ENCODE measurements around the gene SIGLEC8. TPM values are rescaled to one million over a fixed set of nuclear protein-coding genes. Genes with fewer than 3 reads are reported as not detected.
"Not testable (repeated sequence)": the region's sequence is repeated elsewhere in the genome, so short reads cannot be mapped to it uniquely, and the experiment has no call there.

The SIGLEC8 gene
- total RNA-seq, 1 donor = not detected

DNA sequence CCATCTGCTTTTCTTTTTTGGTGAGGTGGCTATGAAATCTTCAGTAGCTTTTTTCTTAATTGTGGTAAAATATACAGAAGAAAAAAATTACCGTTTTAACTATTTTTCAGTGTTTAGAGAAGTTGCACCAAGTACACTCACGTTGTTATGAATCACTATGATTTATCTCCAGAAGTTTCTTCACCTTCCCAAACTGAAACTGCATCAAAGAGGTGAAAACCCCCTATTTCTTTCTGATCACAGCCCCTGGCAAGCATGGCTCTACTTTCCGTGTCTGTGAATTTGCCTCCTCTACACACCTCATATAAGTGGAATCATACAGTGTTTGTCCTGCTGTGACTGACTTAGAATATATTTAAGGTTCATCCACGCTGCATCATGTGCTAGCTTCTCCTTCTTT, 25.2 kb downstream of the SIGLEC8 start:
- TF ChIP-seq, protein P1, sequence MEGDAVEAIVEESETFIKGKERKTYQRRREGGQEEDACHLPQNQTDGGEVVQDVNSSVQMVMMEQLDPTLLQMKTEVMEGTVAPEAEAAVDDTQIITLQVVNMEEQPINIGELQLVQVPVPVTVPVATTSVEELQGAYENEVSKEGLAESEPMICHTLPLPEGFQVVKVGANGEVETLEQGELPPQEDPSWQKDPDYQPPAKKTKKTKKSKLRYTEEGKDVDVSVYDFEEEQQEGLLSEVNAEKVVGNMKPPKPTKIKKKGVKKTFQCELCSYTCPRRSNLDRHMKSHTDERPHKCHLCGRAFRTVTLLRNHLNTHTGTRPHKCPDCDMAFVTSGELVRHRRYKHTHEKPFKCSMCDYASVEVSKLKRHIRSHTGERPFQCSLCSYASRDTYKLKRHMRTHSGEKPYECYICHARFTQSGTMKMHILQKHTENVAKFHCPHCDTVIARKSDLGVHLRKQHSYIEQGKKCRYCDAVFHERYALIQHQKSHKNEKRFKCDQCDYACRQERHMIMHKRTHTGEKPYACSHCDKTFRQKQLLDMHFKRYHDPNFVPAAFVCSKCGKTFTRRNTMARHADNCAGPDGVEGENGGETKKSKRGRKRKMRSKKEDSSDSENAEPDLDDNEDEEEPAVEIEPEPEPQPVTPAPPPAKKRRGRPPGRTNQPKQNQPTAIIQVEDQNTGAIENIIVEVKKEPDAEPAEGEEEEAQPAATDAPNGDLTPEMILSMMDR (IDR thresholded peaks at IDR 0.05; ENCODE audit: insufficient read depth, low read depth, low read length) = no peak
- no peak overlapping the region for H3K4me3 ChIP-seq (ENCODE audit: low read depth, low read length)
- DNase-seq (ENCODE audit: low read depth) = no peak

DNA sequence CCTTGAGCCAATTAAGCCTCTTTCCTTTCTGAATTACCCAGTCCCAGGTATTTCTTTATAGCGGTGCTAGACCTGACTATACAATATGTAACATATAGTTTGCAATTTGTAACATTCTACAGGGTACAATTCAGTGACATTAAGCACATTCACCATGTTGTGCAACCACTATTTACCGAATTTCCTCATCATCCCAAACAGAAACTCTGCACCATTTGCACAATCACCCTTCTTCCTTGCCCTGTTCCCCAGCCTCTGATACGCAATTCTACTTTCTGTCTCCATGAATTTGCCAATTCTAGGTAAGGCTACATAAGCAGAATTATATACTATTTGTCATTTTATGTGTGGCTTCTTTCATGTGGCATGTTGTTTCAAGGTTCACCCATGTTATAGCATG, 27.1 kb downstream of the SIGLEC8 start:
- no peak overlapping the region for H3K4me3 ChIP-seq (ENCODE audit: low read depth, low read length)
- no peak for DNase-seq (ENCODE audit: low read depth)
- TF ChIP-seq, protein P1 (IDR thresholded peaks at IDR 0.05; ENCODE audit: insufficient read depth, low read depth, low read length) = no peak

DNA sequence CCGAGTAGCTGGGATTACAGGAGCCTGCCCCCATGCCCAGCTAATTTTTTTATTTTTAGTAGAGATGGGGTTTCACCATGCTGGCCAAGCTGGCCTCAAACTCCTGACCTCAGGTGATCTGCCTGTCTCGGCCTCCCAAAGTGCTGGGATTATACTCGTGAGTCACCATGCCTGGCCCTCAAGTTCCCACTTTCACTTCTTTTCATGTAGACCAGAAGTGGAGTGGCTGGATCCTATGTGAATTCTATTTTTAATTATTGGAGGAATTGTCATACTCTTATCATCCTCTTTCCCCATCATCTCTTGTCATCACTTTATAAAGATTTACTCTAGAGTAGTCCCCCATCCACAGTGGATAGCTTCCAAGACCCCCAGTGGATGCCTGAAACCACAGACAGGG, 28.0 kb downstream of the SIGLEC8 start:
- no peak overlapping the region for H3K4me3 ChIP-seq (ENCODE audit: low read depth, low read length)
- TF ChIP-seq, protein P1 (IDR thresholded peaks at IDR 0.05; ENCODE audit: insufficient read depth, low read depth, low read length) = no peak
- no peak for DNase-seq (ENCODE audit: low read depth)

DNA sequence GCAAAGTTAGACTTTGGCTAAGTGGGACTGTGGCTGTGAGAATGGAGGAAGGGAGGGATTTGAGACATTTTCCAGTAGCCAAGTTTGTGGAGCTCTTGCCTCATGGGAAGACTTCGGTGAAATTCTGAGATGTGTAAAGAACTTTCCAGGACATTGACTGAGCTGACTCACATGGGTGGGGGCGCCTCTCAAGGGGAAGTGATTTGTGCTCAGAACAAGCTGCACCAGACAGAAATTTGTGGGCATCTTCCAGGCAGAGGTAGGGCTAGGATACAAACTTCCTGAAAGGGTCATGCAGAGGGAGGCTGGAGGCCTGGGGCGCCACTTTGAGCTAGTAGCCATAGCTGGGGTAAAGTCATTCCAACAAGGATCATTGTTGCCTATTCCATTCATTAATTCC, 31.1 kb downstream of the SIGLEC8 start:
- TF ChIP-seq, protein P1 (IDR thresholded peaks at IDR 0.05; ENCODE audit: insufficient read depth, low read depth, low read length) = no peak
- DNase-seq (ENCODE audit: low read depth) = no peak
- H3K4me3 ChIP-seq (ENCODE audit: low read depth, low read length) = no peak overlapping the region

DNA sequence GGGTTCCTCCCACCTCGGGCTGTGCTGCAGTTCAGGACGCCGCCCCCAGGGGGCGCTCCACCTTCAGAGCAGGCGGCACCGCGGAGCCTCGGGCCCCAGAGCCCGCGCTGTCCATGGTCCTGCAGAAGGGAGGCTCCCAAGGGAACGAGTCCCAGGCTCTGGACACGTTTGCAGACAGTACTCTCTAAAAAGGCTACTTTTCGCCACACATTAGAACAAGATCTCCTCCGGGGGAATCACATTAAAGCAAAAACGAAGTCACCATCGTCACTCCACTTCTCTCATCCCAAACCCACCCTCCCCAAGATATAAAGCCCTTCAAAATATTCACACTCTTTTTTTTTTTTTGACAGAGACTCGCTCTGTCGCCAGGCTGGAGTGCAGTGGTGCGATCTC, 36.2 kb downstream of the SIGLEC8 start:
- H3K4me3 ChIP-seq (ENCODE audit: low read depth, low read length) = no peak overlapping the region
- peak; percentile 72 for DNase-seq (ENCODE audit: low read depth)
- TF ChIP-seq, protein P1 (IDR thresholded peaks at IDR 0.05; ENCODE audit: insufficient read depth, low read depth, low read length) = peak; percentile 97

DNA sequence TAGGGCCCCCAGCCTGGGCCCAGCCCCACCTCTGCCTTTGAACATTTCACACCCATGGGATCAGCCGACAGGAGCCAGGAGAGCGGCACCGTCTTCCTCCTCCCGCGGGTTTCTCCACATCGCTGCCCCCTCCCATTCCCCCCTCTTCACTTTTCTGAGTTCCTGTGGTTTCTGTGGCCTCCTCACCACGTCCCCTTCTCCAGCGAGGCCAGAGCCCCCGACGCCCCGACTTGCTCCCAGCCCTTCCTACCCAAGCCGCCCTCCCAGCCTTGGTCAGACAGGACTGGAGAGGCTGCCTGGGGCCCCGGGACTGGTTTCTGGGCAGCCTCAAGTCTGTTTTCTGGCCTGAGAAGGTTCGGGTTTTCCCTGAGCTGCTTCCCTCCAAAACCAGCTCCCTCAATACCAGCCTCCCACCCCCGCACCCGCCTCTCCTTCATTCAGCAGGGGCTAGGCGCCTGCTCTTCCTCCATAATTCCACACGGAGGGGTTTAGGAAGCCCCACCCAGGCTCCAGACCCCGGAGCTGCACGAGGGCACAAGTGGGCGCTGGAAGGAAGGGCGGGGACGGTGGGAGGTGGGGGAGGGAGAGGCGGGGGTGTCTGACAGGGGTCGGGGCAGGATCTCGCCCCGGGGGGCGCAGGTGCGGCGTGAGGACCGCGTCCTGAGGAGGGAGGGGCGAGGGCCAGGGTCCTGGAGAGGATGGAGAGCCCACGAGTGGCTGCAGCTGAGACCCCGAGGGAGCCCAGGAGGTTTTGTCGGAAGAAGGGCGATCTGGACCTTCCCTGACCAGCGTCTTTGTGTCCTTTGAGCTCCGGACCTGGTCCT, 36.8 kb downstream of the SIGLEC8 start:
- TF ChIP-seq, protein P1 (IDR thresholded peaks at IDR 0.05; ENCODE audit: insufficient read depth, low read depth, low read length) = no peak

DNA sequence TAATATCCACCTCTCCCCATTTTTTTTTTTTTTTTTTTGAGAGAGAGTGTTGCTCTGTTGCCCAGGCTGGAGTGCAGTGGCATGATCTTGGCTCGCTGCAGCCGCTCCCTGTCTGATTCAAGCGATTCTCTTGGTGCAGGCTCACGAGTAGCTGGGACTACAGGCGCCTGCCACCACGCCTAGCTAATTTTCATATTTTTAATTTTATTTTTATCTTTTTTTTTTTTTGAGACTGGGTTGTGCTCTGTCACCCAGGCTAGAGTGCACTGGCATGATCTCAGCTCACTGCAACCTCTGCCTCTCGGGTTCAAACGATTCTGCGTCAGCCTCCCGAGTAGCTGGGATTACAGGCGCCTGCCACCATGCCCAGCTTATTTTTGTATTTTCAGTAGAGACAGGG, 37.7 kb downstream of the SIGLEC8 start:
- not testable (repeated sequence) for H3K4me3 ChIP-seq (ENCODE audit: low read depth, low read length); DNase-seq (ENCODE audit: low read depth)

More for the DNA sequence above, 36.8 kb downstream of the SIGLEC8 start:
- H3K4me3 ChIP-seq (ENCODE audit: low read depth, low read length) = no peak overlapping the region
- DNase-seq (ENCODE audit: low read depth) = no peak

Measured in fibroblast of villous mesenchyme (primary cell).